ENCODE results near the gene FNDC3B. TPM values are rescaled to one million over a fixed set of nuclear protein-coding genes. Genes with fewer than 3 reads are reported as not detected.

FNDC3B gene
- total RNA-seq, 2 donors from 2014 or later: 80.6 to 107 TPM

GRCh38 chr3:172082820-172083513 is 43.6 kb downstream of the FNDC3B start:
- peaks cover 71% of the 10 kb centered on the region for H3K36me3 ChIP-seq (ENCODE audit: control insufficient read depth, insufficient read depth, low read length)
- no peak overlapping the region for H3K4me3 Mint-ChIP-seq
- H3K4me1 ChIP-seq (ENCODE audit: control insufficient read depth, insufficient read depth, low read length): peaks cover 3% of the 10 kb centered on the region
- H3K9ac ChIP-seq (ENCODE audit: extremely low read depth, low read length, poor library complexity, severe bottlenecking): no peak overlapping the region
- no peaks in the 10 kb centered on the region for H3K27me3 Mint-ChIP-seq (ENCODE audit: insufficient read depth)
- TF ChIP-seq CTCF (conservative IDR thresholded peaks at IDR 0.05): no peak
- 89 to 97% methylated on average over 5 of the region's 5 CpGs for WGBS, 2 experiments (ENCODE audit: insufficient coverage in 1 of 2, insufficient read length in 1 of 2)
- H3K27ac ChIP-seq (ENCODE audit: low read depth, low read length): no peak overlapping the region
- DNase-seq: no peak
- H3K9me3 Mint-ChIP-seq: peaks cover 8% of the 10 kb centered on the region
- H3K27ac Mint-ChIP-seq: no peak overlapping the region
- H3K4me1 Mint-ChIP-seq: peaks cover 15% of the 10 kb centered on the region
- H3K36me3 Mint-ChIP-seq (ENCODE audit: low read depth): peaks cover 46% of the 10 kb centered on the region
- H3K4me3 ChIP-seq (ENCODE audit: low read length): no peak overlapping the region
- H3K27me3 ChIP-seq (ENCODE audit: control insufficient read depth, insufficient read depth, low read length, poor library complexity, severe bottlenecking): no peaks in the 10 kb centered on the region
- peaks cover 17% of the 10 kb centered on the region for H3K9me3 ChIP-seq (ENCODE audit: control insufficient read depth, low read length)

GRCh38 chr3:172083995-172084409 is 44.6 kb downstream of the FNDC3B start:
- Histone ChIP-seq H3K36me3 (ENCODE audit: control insufficient read depth, insufficient read depth, low read length) (peaks cover 65% of the 10 kb centered on the region), H3K9ac (ENCODE audit: extremely low read depth, low read length, poor library complexity, severe bottlenecking) (no peak overlapping the region), H3K4me3 (ENCODE audit: low read length) (no peak overlapping the region), H3K27me3 (ENCODE audit: control insufficient read depth, insufficient read depth, low read length, poor library complexity, severe bottlenecking) (no peaks in the 10 kb centered on the region), H3K9me3 (ENCODE audit: control insufficient read depth, low read length) (peaks cover 17% of the 10 kb centered on the region), H3K4me1 (ENCODE audit: control insufficient read depth, insufficient read depth, low read length) (peaks cover 3% of the 10 kb centered on the region), H3K27ac (ENCODE audit: low read depth, low read length) (no peak overlapping the region)
- no peak overlapping the region for H3K4me3 Mint-ChIP-seq
- peaks cover 8% of the 10 kb centered on the region for H3K9me3 Mint-ChIP-seq
- peaks cover 10% of the 10 kb centered on the region for H3K4me1 Mint-ChIP-seq
- peaks cover 42% of the 10 kb centered on the region for H3K36me3 Mint-ChIP-seq (ENCODE audit: low read depth)
- TF ChIP-seq CTCF (conservative IDR thresholded peaks at IDR 0.05): no peak
- 96 to 98% methylated on average over 7 to 8 of the region's 8 CpGs for WGBS, 2 experiments (ENCODE audit: insufficient coverage in 1 of 2, insufficient read length in 1 of 2)
- H3K27me3 Mint-ChIP-seq (ENCODE audit: insufficient read depth): no peaks in the 10 kb centered on the region
- DNase-seq: no peak
- H3K27ac Mint-ChIP-seq: no peak overlapping the region

- Histone ChIP-seq H3K27ac (ENCODE audit: low read depth, low read length) (no peak overlapping the region), H3K9me3 (ENCODE audit: control insufficient read depth, low read length) (peaks cover 17% of the 10 kb centered on the region), H3K36me3 (ENCODE audit: control insufficient read depth, insufficient read depth, low read length) (peaks cover 61% of the 10 kb centered on the region), H3K9ac (ENCODE audit: extremely low read depth, low read length, poor library complexity, severe bottlenecking) (no peak overlapping the region), H3K27me3 (ENCODE audit: control insufficient read depth, insufficient read depth, low read length, poor library complexity, severe bottlenecking) (no peaks in the 10 kb centered on the region), H3K4me3 (ENCODE audit: low read length) (no peak overlapping the region), H3K4me1 (ENCODE audit: control insufficient read depth, insufficient read depth, low read length) (peaks cover under 1% of the 10 kb centered on the region)
- Mint-ChIP-seq H3K27ac (peak overlapping the region; percentile 75), H3K36me3 (ENCODE audit: low read depth) (peaks cover 44% of the 10 kb centered on the region), H3K27me3 (ENCODE audit: insufficient read depth) (no peaks in the 10 kb centered on the region), H3K4me3 (no peak overlapping the region), H3K9me3 (peaks cover 8% of the 10 kb centered on the region), H3K4me1 (peaks cover 18% of the 10 kb centered on the region)
- no peak for TF ChIP-seq CTCF (conservative IDR thresholded peaks at IDR 0.05)
- no peak for DNase-seq
- 87 to 94% methylated on average over 2 to 5 of the region's 5 CpGs for WGBS, 2 experiments (ENCODE audit: insufficient coverage in 1 of 2, insufficient read length in 1 of 2)
These were observed 45.6 kb downstream of the FNDC3B start for GRCh38 chr3:172084871-172085556.

All from endodermal cell (in vitro differentiated cells).